PFSK-1 (cell line): ENCODE data around the gene CBL.

Experiments
- FOXP2 ChIP-seq: optimal IDR thresholded peaks from 2 replicates; pipeline ENCODE3; 2011; ENCODE audit warnings: borderline replicate concordance, control low read depth, inconsistent platforms; ENCODE audit not compliant: insufficient read depth; ENCODE audit errors: extremely low read length, extremely low read depth
- POLR2AphosphoS5 ChIP-seq: IDR thresholded peaks from 2 replicates; pipeline ENCODE4 v1.6.1; 2012; ENCODE audit warnings: low read depth, mild to moderate bottlenecking, control low read depth, low read length, moderate library complexity
- REST ChIP-seq, 2 experiments: IDR thresholded peaks; 2 replicates each; pipeline versions ENCODE4 v1.6.1 to v1.8.0; 2011 to 2012; ENCODE audit warnings: low read depth in 2 of 2, low read length in 2 of 2, control low read depth in 1 of 2, inconsistent platforms in 1 of 2, mild to moderate bottlenecking in 1 of 2, moderate library complexity in 1 of 2; ENCODE audit not compliant: insufficient read depth in 1 of 2
- SIN3A ChIP-seq: IDR thresholded peaks from 2 replicates; pipeline ENCODE4 v1.6.1; 2012; ENCODE audit warnings: mild to moderate bottlenecking, low read length, moderate library complexity, borderline replicate concordance; ENCODE audit not compliant: insufficient read depth
- TAF1 ChIP-seq: IDR thresholded peaks from 2 replicates; pipeline ENCODE4 v1.6.1; 2012; ENCODE audit warnings: low read length, control low read depth, borderline replicate concordance; ENCODE audit not compliant: insufficient read depth

Gene CBL

DNA sequence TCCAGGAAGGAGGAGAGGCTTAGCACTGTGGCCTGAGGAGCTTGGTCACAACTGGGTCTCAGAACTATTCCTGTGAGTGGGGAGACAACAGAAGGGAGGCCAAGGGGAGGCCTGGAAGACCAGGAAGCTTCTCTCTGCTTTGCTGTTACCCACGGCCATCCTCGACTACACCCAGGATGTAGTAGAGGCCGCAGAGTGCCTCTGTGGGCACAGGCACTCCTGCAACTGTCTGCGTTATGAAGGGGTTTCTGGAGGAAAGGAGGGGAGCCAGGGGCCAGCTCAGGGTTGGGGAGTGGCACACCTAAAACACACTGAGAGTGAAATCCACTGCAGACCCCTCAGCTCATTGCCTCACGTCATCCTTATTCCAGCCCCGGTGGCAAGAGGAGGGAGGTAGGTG lies 144.2 kb downstream of the CBL start:
- TF ChIP-seq POLR2AphosphoS5 (no peak), TAF1 (no peak), SIN3A (no peak), FOXP2 (no peak), REST (IDR thresholded peaks at IDR 0.05; ENCODE audit: insufficient read depth in 1 of 2, low read depth in 2 of 2, low read length in 2 of 2) (no peak)

- TF ChIP-seq REST (IDR thresholded peaks at IDR 0.05; ENCODE audit: insufficient read depth in 1 of 2, low read depth in 2 of 2, low read length in 2 of 2): no peak
- TF ChIP-seq SIN3A: no peak
- TF ChIP-seq POLR2AphosphoS5: no peak
- TF ChIP-seq TAF1: no peak
- TF ChIP-seq FOXP2: no peak
These were observed 145.1 kb downstream of the CBL start for GRCh38 chr11:119351232-119351631.

DNA sequence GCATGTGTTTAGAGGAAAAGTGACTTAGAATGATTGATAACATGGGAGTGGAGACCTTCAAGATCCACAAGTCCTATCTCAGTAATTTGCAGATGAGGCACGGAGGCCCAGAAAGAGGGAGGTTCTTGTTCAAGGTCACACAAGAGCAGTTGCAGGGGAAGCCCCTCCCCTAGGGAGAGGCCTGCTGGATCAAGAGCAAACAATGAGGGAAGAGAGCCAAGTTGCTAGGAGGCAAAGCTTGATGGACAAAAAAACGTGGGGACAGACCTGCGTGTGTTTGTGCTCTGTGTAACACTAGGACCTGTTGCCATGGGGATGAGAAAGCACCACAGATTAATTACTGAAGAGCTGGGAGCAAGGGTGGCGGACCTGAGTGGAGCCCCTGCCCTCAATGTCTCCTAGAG lies 146.7 kb downstream of the CBL start:
- TF ChIP-seq POLR2AphosphoS5 (no peak), FOXP2 (no peak), SIN3A (no peak), REST (IDR thresholded peaks at IDR 0.05; ENCODE audit: insufficient read depth in 1 of 2, low read depth in 2 of 2, low read length in 2 of 2) (no peak), TAF1 (no peak)

- TF ChIP-seq TAF1 (no peak), FOXP2 (no peak), SIN3A (no peak), POLR2AphosphoS5 (no peak), REST (IDR thresholded peaks at IDR 0.05; ENCODE audit: insufficient read depth in 1 of 2, low read depth in 2 of 2, low read length in 2 of 2) (no peak)
These were observed 149.1 kb downstream of the CBL start for GRCh38 chr11:119355091-119355843.
